ENCODE measurements around the gene PLCH2.
A peak's percentile ranks its signal among the peaks of the same experiment; 100 is the strongest.

The PLCH2 gene

DNA sequence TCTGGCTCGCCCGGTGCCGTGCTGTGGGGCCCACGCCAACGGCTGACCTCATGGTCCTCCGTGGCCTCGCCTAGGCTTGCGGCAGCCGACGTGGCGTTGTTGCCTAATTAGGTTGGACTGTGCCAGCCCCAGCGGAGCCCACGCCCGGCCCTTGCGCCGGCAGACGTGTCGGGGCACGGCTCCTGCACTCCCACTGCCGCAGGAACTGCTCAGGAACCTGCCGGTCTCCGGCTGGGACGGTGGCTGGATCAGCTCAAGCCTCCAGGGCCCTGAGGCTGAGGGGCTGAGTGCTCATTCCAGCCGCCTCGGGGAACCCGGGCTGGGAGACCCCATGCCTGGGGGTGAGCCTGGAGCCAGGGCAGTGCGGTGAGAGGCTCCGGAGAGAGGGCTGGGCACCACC lies 47.6 kb upstream of the PLCH2 start:
- TF ChIP-seq, protein P1, sequence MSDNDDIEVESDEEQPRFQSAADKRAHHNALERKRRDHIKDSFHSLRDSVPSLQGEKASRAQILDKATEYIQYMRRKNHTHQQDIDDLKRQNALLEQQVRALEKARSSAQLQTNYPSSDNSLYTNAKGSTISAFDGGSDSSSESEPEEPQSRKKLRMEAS (IDR thresholded peaks at IDR 0.05), result no peak

DNA sequence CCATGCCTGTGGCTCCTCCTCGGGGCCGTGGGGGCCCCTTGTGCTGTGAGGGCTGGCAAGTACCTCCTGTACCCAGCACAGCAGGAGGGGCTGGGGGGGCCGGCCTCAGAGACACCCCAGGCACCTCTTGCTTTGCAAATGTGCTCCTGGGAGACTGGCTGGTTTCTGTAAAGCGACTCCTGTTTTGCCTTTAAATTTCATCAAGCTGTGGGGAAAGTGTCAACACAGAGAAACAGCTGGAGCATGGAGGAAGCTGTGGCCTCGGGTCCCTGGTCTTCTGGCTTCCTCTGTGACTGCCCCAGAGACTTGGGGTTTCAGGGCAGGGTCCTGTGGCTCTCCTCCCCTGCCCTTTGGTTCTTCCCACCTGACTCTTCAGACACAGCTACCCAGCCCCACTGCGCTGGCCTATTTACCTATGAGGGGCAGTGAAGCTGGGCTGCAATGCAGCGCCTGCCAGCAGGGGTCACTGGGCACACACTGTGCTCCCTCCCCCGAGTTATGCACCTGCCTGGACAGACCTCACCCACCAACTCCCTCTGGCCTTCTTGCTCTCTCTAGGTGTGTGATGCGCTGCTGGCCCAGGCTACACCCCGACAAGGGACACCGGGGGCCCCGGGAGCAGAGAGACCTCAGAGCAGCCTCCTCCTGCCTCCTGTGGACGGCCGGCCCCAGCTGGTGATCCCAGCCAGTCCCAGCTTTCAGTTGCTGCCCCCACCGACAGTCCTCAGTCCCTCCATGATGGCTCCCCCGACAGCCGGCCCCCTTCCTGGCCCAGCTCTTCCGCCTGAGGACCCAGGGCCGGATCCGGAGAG lies 46.1 kb upstream of the PLCH2 start:
- TF ChIP-seq TEAD4 (IDR thresholded peaks at IDR 0.05) (no peak), RAD21 (IDR thresholded peaks at IDR 0.05; ENCODE audit: low read depth) (peak; percentile 55), YY1 (IDR thresholded peaks at IDR 0.05; ENCODE audit: low read depth) (no peak), ZBTB7A (IDR thresholded peaks at IDR 0.05; ENCODE audit: low read depth) (no peak), TAF1 (IDR thresholded peaks at IDR 0.05; ENCODE audit: low read depth) (no peak), TCF12 (IDR thresholded peaks at IDR 0.05; ENCODE audit: low read depth) (no peak)
- TF ChIP-seq, protein P1 (IDR thresholded peaks at IDR 0.05), result no peak

DNA sequence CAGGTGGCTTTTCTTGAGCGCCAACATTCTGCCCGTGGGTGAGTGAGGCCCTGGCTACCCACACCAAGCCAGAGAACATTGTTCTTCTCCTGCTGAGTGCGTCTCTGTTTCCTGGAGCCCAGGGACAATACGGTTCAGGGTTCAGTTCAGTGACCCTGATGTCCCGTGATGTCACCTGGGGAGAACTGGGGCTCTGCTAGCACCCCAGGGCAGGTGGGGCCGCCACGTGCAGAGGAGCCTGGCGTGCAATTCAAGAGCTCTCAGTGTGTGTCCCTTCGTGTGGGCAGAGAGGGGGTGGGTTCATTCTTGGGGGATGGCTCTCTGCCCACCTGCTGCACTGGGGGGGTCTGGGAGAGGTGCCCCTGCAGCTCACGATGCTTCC lies 45.5 kb upstream of the PLCH2 start:
- TF ChIP-seq TCF12 (IDR thresholded peaks at IDR 0.05; ENCODE audit: low read depth), result no peak
- no peak for TF ChIP-seq ZBTB7A (IDR thresholded peaks at IDR 0.05; ENCODE audit: low read depth)
- no peak for TF ChIP-seq EGR1 (IDR thresholded peaks at IDR 0.05)
- TF ChIP-seq EP300 (IDR thresholded peaks at IDR 0.05; ENCODE audit: borderline replicate concordance), result no peak
- TF ChIP-seq FOXM1 (IDR thresholded peaks at IDR 0.05; ENCODE audit: borderline replicate concordance, low read depth), result no peak
- no peak for TF ChIP-seq YY1 (IDR thresholded peaks at IDR 0.05; ENCODE audit: low read depth)
- TF ChIP-seq CEBPB (IDR thresholded peaks at IDR 0.05), result no peak
- no peak for TF ChIP-seq CREB1 (IDR thresholded peaks at IDR 0.05; ENCODE audit: low read depth)
- TF ChIP-seq NFIC (IDR thresholded peaks at IDR 0.05), result no peak
- no peak for TF ChIP-seq TEAD4 (IDR thresholded peaks at IDR 0.05)
- TF ChIP-seq, protein P2, sequence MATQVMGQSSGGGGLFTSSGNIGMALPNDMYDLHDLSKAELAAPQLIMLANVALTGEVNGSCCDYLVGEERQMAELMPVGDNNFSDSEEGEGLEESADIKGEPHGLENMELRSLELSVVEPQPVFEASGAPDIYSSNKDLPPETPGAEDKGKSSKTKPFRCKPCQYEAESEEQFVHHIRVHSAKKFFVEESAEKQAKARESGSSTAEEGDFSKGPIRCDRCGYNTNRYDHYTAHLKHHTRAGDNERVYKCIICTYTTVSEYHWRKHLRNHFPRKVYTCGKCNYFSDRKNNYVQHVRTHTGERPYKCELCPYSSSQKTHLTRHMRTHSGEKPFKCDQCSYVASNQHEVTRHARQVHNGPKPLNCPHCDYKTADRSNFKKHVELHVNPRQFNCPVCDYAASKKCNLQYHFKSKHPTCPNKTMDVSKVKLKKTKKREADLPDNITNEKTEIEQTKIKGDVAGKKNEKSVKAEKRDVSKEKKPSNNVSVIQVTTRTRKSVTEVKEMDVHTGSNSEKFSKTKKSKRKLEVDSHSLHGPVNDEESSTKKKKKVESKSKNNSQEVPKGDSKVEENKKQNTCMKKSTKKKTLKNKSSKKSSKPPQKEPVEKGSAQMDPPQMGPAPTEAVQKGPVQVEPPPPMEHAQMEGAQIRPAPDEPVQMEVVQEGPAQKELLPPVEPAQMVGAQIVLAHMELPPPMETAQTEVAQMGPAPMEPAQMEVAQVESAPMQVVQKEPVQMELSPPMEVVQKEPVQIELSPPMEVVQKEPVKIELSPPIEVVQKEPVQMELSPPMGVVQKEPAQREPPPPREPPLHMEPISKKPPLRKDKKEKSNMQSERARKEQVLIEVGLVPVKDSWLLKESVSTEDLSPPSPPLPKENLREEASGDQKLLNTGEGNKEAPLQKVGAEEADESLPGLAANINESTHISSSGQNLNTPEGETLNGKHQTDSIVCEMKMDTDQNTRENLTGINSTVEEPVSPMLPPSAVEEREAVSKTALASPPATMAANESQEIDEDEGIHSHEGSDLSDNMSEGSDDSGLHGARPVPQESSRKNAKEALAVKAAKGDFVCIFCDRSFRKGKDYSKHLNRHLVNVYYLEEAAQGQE (IDR thresholded peaks at IDR 0.05; ENCODE audit: low read depth), result no peak
- no peak for TF ChIP-seq RAD21 (IDR thresholded peaks at IDR 0.05; ENCODE audit: low read depth)
- TF ChIP-seq, protein P3, sequence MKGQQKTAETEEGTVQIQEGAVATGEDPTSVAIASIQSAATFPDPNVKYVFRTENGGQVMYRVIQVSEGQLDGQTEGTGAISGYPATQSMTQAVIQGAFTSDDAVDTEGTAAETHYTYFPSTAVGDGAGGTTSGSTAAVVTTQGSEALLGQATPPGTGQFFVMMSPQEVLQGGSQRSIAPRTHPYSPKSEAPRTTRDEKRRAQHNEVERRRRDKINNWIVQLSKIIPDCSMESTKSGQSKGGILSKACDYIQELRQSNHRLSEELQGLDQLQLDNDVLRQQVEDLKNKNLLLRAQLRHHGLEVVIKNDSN (IDR thresholded peaks at IDR 0.05), result no peak
- TF ChIP-seq TAF1 (IDR thresholded peaks at IDR 0.05; ENCODE audit: low read depth), result no peak
- TF ChIP-seq, protein P1 (IDR thresholded peaks at IDR 0.05), result no peak

DNA sequence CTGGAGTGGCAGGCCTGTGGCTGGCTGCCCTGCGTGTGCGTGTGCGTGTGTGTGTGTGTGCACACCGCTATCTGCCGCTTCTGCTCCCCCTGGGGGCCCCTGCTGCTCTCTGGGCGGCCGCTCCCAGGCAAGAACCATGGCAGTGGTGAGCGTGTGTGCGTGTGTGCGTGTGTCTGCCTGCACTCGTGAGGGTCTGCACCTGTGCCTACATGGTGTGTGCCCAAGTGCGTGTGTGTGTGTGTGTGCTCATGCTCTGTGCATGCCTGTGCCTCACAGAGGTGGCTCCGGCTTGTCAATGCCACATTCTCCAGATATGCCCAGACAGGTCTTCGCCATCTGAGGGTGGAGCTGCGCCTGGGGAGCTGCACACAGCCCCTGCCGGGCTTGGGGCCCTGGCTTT lies 45.0 kb upstream of the PLCH2 start:
- TF ChIP-seq TCF12 (IDR thresholded peaks at IDR 0.05; ENCODE audit: low read depth) (no peak), TEAD4 (IDR thresholded peaks at IDR 0.05) (no peak), CEBPB (IDR thresholded peaks at IDR 0.05) (no peak), EGR1 (IDR thresholded peaks at IDR 0.05) (no peak), ZBTB7A (IDR thresholded peaks at IDR 0.05; ENCODE audit: low read depth) (no peak)
- TF ChIP-seq, protein P1 (IDR thresholded peaks at IDR 0.05), result no peak

DNA sequence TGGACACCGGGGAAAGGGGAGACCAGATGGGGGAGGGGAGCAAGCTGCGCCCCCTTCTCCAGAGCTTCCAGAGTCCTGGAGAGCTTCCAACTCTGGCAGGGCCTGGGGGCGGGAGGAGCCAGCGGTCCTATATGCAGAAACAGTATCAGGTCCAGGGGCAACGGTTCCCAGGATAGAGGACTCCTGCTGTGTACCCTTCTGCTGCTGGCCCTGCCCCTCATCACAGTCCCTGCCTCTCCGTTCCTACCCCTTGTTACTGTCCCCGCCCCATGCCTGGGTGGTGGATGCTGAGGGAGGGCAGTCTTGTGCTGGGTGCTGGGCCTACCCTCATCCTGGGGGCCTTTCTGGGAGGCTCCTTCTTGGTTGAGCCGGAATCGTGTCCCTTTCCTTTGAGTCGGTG lies 44.6 kb upstream of the PLCH2 start:
- TF ChIP-seq RAD21 (IDR thresholded peaks at IDR 0.05; ENCODE audit: low read depth), result no peak
- no peak for TF ChIP-seq EGR1 (IDR thresholded peaks at IDR 0.05)
- TF ChIP-seq TAF1 (IDR thresholded peaks at IDR 0.05; ENCODE audit: low read depth), result no peak
- TF ChIP-seq, protein P3 (IDR thresholded peaks at IDR 0.05), result no peak
- TF ChIP-seq, protein P2 (IDR thresholded peaks at IDR 0.05; ENCODE audit: low read depth), result no peak
- no peak for TF ChIP-seq TCF12 (IDR thresholded peaks at IDR 0.05; ENCODE audit: low read depth)
- TF ChIP-seq ZBTB7A (IDR thresholded peaks at IDR 0.05; ENCODE audit: low read depth), result no peak
- TF ChIP-seq CREB1 (IDR thresholded peaks at IDR 0.05; ENCODE audit: low read depth), result no peak
- TF ChIP-seq, protein P1 (IDR thresholded peaks at IDR 0.05), result no peak
- TF ChIP-seq EP300 (IDR thresholded peaks at IDR 0.05; ENCODE audit: borderline replicate concordance), result no peak
- no peak for TF ChIP-seq FOXM1 (IDR thresholded peaks at IDR 0.05; ENCODE audit: borderline replicate concordance, low read depth)
- no peak for TF ChIP-seq YY1 (IDR thresholded peaks at IDR 0.05; ENCODE audit: low read depth)
- no peak for TF ChIP-seq NFIC (IDR thresholded peaks at IDR 0.05)
- TF ChIP-seq TEAD4 (IDR thresholded peaks at IDR 0.05), result no peak
- TF ChIP-seq CEBPB (IDR thresholded peaks at IDR 0.05), result no peak
